Urothelium cell line (cell line): Measurements from ENCODE around the gene GALNS.
A peak's percentile ranks its signal among the peaks of the same experiment; 100 is the strongest.

Experiments
- DNase-seq: peaks from one replicate; pipeline ENCODE4 v3.0.0; 2011; ENCODE audit warnings: low spot score, mixed read lengths
- FAIRE-seq: peaks from 2 replicates; lab custom pipeline; 2011; peaks lifted over from hg19 to GRCh38; lab: Jason Lieb, UNC

GALNS gene

GRCh38 chr16:88807626-88808453, 48.9 kb downstream of the GALNS start:
- no peak for FAIRE-seq

GRCh38 chr16:88807142-88807625, 49.6 kb downstream of the GALNS start:
- DNase-seq (no peak), FAIRE-seq (no peak)

More at GRCh38 chr16:88807626-88808453, 48.9 kb downstream of the GALNS start:
- DNase-seq, result no peak

- no peak for DNase-seq
- FAIRE-seq, result no peak
Observed at GRCh38 chr16:88806491-88807111, 50.1 kb downstream of the GALNS start.

- no peak for FAIRE-seq
Observed at GRCh38 chr16:88805887-88806393, 50.8 kb downstream of the GALNS start.

GRCh38 chr16:88805340-88805715, 51.4 kb downstream of the GALNS start:
- FAIRE-seq (no peak), DNase-seq (no peak)

More at GRCh38 chr16:88805887-88806393, 50.8 kb downstream of the GALNS start:
- DNase-seq, result no peak

- no peak for FAIRE-seq
- peak; percentile 51 for DNase-seq
Observed at GRCh38 chr16:88804552-88805339, 52.0 kb downstream of the GALNS start.

- FAIRE-seq (no peak), DNase-seq (no peak)
Observed at GRCh38 chr16:88804173-88804551, 52.6 kb downstream of the GALNS start.

GRCh38 chr16:88803264-88803987, 53.3 kb downstream of the GALNS start, which contains the start of gene CDT1:
Gene CDT1, plus strand, starts transcription at chr16:88803789. Its CDS starts 43 bp downstream, at chr16:88803832.
- FAIRE-seq, result peak; percentile 56

GRCh38 chr16:88800277-88800592, 56.5 kb downstream of the GALNS start:
- no peak for DNase-seq
- no peak for FAIRE-seq

More at GRCh38 chr16:88803264-88803987, 53.3 kb downstream of the GALNS start, which contains the start of gene CDT1:
- peak; percentile 98 for DNase-seq

GRCh38 chr16:88799569-88800276, 57.0 kb downstream of the GALNS start:
- no peak for DNase-seq
- FAIRE-seq, result no peak

- no peak for DNase-seq
Observed at GRCh38 chr16:88798772-88799455, 57.8 kb downstream of the GALNS start.

GRCh38 chr16:88798073-88798472, 58.7 kb downstream of the GALNS start:
- FAIRE-seq (no peak), DNase-seq (no peak)

More at GRCh38 chr16:88798772-88799455, 57.8 kb downstream of the GALNS start:
- FAIRE-seq, result no peak

GRCh38 chr16:88796278-88796677, 60.5 kb downstream of the GALNS start:
- no peak for DNase-seq
- FAIRE-seq, result no peak

GRCh38 chr16:88793251-88793954, 63.3 kb downstream of the GALNS start:
- FAIRE-seq (no peak), DNase-seq (no peak)

- DNase-seq (no peak), FAIRE-seq (no peak)
Observed at GRCh38 chr16:88792668-88793250, 64.0 kb downstream of the GALNS start.

GRCh38 chr16:88792078-88792550, 64.6 kb downstream of the GALNS start:
- FAIRE-seq (no peak), DNase-seq (no peak)

GRCh38 chr16:88790312-88791211, 66.2 kb downstream of the GALNS start:
- FAIRE-seq (peak; percentile 5), DNase-seq (peak; percentile 70)
